Measurements from ENCODE around the gene IRX4. TPM values are rescaled to one million over a fixed set of nuclear protein-coding genes. Genes with fewer than 3 reads are reported as not detected.

Gene IRX4
- total and polyA plus RNA-seq, 9 of the 15 experiments (the other 6 are each of a cell fraction or from before 2014, with no cell fraction given): not detected

DNA sequence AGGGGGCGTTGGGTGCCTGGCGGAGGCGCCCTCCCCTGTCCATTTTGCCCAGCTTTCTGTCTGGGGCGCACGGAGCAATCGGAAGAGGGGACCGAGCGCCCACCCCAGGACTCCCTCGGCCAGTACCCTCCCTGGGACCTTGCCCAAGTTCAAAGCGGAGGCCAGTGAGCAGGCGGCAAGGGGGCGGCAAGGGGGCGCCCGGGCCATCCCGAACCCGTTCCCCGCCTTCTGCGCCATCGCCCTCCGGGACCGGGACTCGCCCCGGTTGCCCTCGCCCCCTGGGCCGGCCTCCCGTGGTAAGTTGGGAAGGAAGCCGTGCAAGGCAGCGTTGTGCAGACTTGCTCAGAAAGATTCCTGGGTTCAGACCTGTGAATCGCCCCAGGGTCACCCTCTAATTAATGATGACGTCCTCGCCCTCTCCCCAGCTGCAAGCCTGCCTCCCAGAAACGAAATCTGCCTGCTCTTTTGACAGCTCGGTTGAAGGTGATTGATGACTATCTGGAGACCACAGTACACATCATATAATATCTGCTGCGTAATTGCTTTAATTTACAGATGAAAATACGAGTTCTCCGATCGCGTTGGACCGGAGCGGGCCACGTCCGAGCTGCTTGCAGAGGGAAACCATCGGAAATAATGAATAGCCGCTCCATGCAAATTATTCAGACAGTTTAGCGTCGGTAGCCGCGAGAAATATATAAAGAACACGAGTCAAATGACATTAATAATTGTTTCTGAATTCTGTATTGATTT, 1.4 kb upstream of the IRX4 start:
- H3K4me1 ChIP-seq (replicated peaks in 1 of 2; ENCODE audit: control insufficient read depth in 2 of 2, insufficient read depth in 2 of 2, low read length in 2 of 2): peaks cover 0 to 23% of the 10 kb centered on the region in 2 experiments; a peak in 2 of 5 replicates
- H3K27me3 ChIP-seq (ENCODE audit: control insufficient read depth in 2 of 2, insufficient read depth in 2 of 2, low read length in 2 of 2): peaks cover 12 to 39% of the 10 kb centered on the region in 2 experiments; a peak in 4 of 5 replicates
- 17% methylated on average over 38 of the region's 49 CpGs for WGBS (ENCODE audit: insufficient coverage, low coverage, missing lambda C conversion rate)
- ATAC-seq (no peak; the same call in 2 of the 3 replicates), DNase-seq (ENCODE audit: extremely low read depth in 1 of 4, low spot score in 3 of 4) (no peak), FAIRE-seq (no peak)
- BruUV-seq (replicated peaks): no TSS peak
- H3K36me3 ChIP-seq (ENCODE audit: control insufficient read depth, insufficient read depth, low read length): no peaks in the 10 kb centered on the region
- no peak for TF ChIP-seq POLR2H (tag; IDR thresholded peaks at IDR 0.05; ENCODE audit: low read depth)
- TF ChIP-seq NCOA6 (IDR thresholded peaks at IDR 0.05): no peak
- no peak for TF ChIP-seq ZKSCAN3 (CRISPR knock-in tag; IDR thresholded peaks at IDR 0.05)
- 0 out of 2 replicates have a peak, but pooled peaks have one; percentile 8 for TF ChIP-seq PKNOX1 (IDR thresholded peaks at IDR 0.05)
- TF ChIP-seq MIER1 (IDR thresholded peaks at IDR 0.05; ENCODE audit: low read depth): no peak
- TF ChIP-seq MEIS2 (IDR thresholded peaks at IDR 0.05; ENCODE audit: partially characterized antibody): peak; percentile 32
- peaks cover 3% of the 10 kb centered on the region for H3K9me1 ChIP-seq (ENCODE audit: control insufficient read depth, insufficient read depth, low read length)
- H2AFZ ChIP-seq (ENCODE audit: low read depth, low read length): no peak overlapping the region
- in situ Hi-C loops (cut with MboI) (no loop called here), intact Hi-C loops (cut with micrococcal nuclease) (no loop called here)
- 0 out of 2 replicates have a peak, but pooled peaks cover 3% of the 10 kb centered on the region for H4K20me1 ChIP-seq (replicated peaks; ENCODE audit: control insufficient read depth, insufficient read depth, low read length)
- H3K79me2 ChIP-seq (ENCODE audit: control insufficient read depth, insufficient read depth, low read length): no peaks in the 10 kb centered on the region
- POLR2A ChIA-PET: interaction anchor here (0.9 kb wide), 1 partner anchor 12 kb away, joined by 3 read pairs; no protein-coding TSS in a partner anchor
- CTCF ChIA-PET (ENCODE audit: low intra/inter-chr PET ratio): no interaction called here
- no peak overlapping the region for H3K4me3 ChIP-seq
- H3K9me3 ChIP-seq (replicated peaks; ENCODE audit: control insufficient read depth, insufficient read depth, low read depth, low read length): no peaks in the 10 kb centered on the region
- H3K9ac ChIP-seq (ENCODE audit: insufficient read depth in 1 of 2, low read depth in 2 of 2, low read length in 2 of 2): no peak overlapping the region
- no peak overlapping the region for H3K27ac ChIP-seq (ENCODE audit: extremely low read depth, low read depth, low read length)
- no peak overlapping the region for H3K4me2 ChIP-seq (ENCODE audit: insufficient read depth, low read length)

All from K562 (cell line).